ENCODE measurements around the gene LYST.

The LYST gene

GRCh38 chr1:235745503-235746136 is 121.1 kb downstream of the LYST start:
- TF ChIP-seq, protein P1, sequence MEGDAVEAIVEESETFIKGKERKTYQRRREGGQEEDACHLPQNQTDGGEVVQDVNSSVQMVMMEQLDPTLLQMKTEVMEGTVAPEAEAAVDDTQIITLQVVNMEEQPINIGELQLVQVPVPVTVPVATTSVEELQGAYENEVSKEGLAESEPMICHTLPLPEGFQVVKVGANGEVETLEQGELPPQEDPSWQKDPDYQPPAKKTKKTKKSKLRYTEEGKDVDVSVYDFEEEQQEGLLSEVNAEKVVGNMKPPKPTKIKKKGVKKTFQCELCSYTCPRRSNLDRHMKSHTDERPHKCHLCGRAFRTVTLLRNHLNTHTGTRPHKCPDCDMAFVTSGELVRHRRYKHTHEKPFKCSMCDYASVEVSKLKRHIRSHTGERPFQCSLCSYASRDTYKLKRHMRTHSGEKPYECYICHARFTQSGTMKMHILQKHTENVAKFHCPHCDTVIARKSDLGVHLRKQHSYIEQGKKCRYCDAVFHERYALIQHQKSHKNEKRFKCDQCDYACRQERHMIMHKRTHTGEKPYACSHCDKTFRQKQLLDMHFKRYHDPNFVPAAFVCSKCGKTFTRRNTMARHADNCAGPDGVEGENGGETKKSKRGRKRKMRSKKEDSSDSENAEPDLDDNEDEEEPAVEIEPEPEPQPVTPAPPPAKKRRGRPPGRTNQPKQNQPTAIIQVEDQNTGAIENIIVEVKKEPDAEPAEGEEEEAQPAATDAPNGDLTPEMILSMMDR (conservative IDR thresholded peaks at IDR 0.05; ENCODE audit: low read length) = no peak
- peak; percentile 3 for DNase-seq (ENCODE audit: low read depth)
- H3K4me3 ChIP-seq (ENCODE audit: low read length) = no peak overlapping the region

GRCh38 chr1:235742914-235743599 is 123.6 kb downstream of the LYST start:
- TF ChIP-seq, protein P1 (conservative IDR thresholded peaks at IDR 0.05; ENCODE audit: low read length) = no peak
- DNase-seq (ENCODE audit: low read depth) = no peak

GRCh38 chr1:235741294-235741693 is 125.4 kb downstream of the LYST start:
- peak; percentile 87 for DNase-seq (ENCODE audit: low read depth)
- no peak overlapping the region for H3K4me3 ChIP-seq (ENCODE audit: low read length)

More at GRCh38 chr1:235742914-235743599, 123.6 kb downstream of the LYST start:
- H3K4me3 ChIP-seq (ENCODE audit: low read length) = no peak overlapping the region

GRCh38 chr1:235739631-235740030 is 127.1 kb downstream of the LYST start:
- TF ChIP-seq, protein P1 (conservative IDR thresholded peaks at IDR 0.05; ENCODE audit: low read length) = no peak
- DNase-seq (ENCODE audit: low read depth) = no peak
- H3K4me3 ChIP-seq (ENCODE audit: low read length) = no peak overlapping the region

More at GRCh38 chr1:235741294-235741693, 125.4 kb downstream of the LYST start:
- TF ChIP-seq, protein P1 (conservative IDR thresholded peaks at IDR 0.05; ENCODE audit: low read length) = no peak

- DNase-seq (ENCODE audit: low read depth) = peak; percentile 71
- H3K4me3 ChIP-seq (ENCODE audit: low read length) = no peak overlapping the region
- TF ChIP-seq, protein P1 (conservative IDR thresholded peaks at IDR 0.05; ENCODE audit: low read length) = no peak
Observed at GRCh38 chr1:235739124-235739523, 127.6 kb downstream of the LYST start.

- TF ChIP-seq, protein P1 (conservative IDR thresholded peaks at IDR 0.05; ENCODE audit: low read length) = no peak
- no peak for DNase-seq (ENCODE audit: low read depth)
- H3K4me3 ChIP-seq (ENCODE audit: low read length) = no peak overlapping the region
Observed at GRCh38 chr1:235737751-235738150, 129.0 kb downstream of the LYST start.

DNA sequence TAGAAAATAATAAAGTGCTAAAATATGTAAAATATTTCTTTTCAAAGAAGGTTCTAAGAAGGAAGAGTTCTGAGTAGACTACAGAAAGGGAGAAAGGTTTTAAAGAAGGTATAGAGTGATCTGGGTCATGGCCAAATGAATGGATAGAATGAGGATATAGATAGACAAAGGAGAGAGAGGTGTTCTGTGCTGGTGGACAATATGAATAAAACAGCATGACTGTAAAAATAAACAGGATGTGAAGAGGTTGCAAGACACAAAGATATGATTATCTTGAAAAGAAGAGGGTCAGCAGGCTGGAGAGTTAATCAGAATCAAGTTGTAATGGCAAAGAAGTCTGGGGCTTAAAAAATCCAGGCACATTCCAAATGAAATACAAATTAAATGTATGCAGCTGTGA is 130.4 kb downstream of the LYST start:
- H3K4me3 ChIP-seq (ENCODE audit: low read length) = no peak overlapping the region
- TF ChIP-seq, protein P1 (conservative IDR thresholded peaks at IDR 0.05; ENCODE audit: low read length) = no peak
- DNase-seq (ENCODE audit: low read depth) = no peak

Data from AG10803 (cell line).